H1 (cell line): ENCODE data around the gene RBFOX1. TPM values are rescaled to one million over a fixed set of nuclear protein-coding genes. Genes with fewer than 3 reads are reported as not detected.

Source experiments
- CTCF ChIA-PET: fragments of 300-600 bp; sonication (Branson Sonifier 250); formaldehyde crosslinking; loops from one replicate; lab custom pipeline; 2021; ENCODE audit not compliant: partially characterized antibody; lab: Charles Lee
- POLR2A ChIA-PET: fragments of 300-600 bp; sonication (Branson Sonifier 250); formaldehyde crosslinking; loops from one replicate; lab custom pipeline; 2021; ENCODE audit warnings: inconsistent platforms; ENCODE audit not compliant: partially characterized antibody; lab: Charles Lee
- DNase-seq, 2 experiments: peaks; one replicate each; pipeline versions ENCODE4 v3.0.0 to v3.0.0-alpha.2; 2010 to 2022; ENCODE audit warnings: low spot score in 2 of 2, low read depth in 1 of 2, mixed read lengths in 1 of 2
- FAIRE-seq: peaks from 2 replicates; lab custom pipeline; 2011; peaks lifted over from hg19 to GRCh38; lab: Jason Lieb, UNC
- H2AFZ ChIP-seq: 2 replicates; pipeline ENCODE4 v1.8.1; 2012; ENCODE audit warnings: low read length, inconsistent platforms
- H2AK5ac ChIP-seq: 2 replicates; pipeline ENCODE4 v1.6.1; 2013; ENCODE audit warnings: low read depth, low read length
- H2BK120ac ChIP-seq: replicated peaks from 2 replicates; pipeline ENCODE3; 2013; ENCODE audit warnings: low read depth, low read length, inconsistent platforms
- H2BK12ac ChIP-seq: 2 replicates; pipeline ENCODE4 v1.6.1; 2013; ENCODE audit warnings: low read depth, low read length
- H2BK15ac ChIP-seq: 2 replicates; pipeline ENCODE4 v1.6.1; 2013; ENCODE audit warnings: low read length
- H2BK20ac ChIP-seq: 2 replicates; pipeline ENCODE4 v1.6.1; 2013; ENCODE audit warnings: low read length
- H2BK5ac ChIP-seq: 2 replicates; pipeline ENCODE4 v1.6.1; 2013; ENCODE audit warnings: low read depth, low read length
- H3K14ac ChIP-seq: 2 replicates; pipeline ENCODE4 v1.6.1; 2013; ENCODE audit warnings: inconsistent platforms; ENCODE audit not compliant: insufficient read length
- H3K18ac ChIP-seq: 2 replicates; pipeline ENCODE4 v1.6.1; 2013; ENCODE audit warnings: low read length; ENCODE audit errors: extremely low read depth
- H3K23ac ChIP-seq: 2 replicates; pipeline ENCODE4 v1.6.1; 2013; ENCODE audit warnings: inconsistent platforms; ENCODE audit not compliant: insufficient read length
- H3K23me2 ChIP-seq: 2 replicates; pipeline ENCODE4 v1.6.1; 2013; ENCODE audit warnings: low read depth, low read length
- H3K27ac ChIP-seq: 2 replicates; pipeline ENCODE4 v1.6.1; 2011; ENCODE audit warnings: low read depth, low read length, inconsistent platforms
- H3K27me3 ChIP-seq, 4 experiments: replicated peaks in 1 of 4; 1 replicate in 1 of 4; 2 replicates in 3 of 4; pipeline versions ENCODE4 v1.6.1 to v1.8.1; 2011 to 2013; ENCODE audit warnings: low read length in 3 of 4, mild to moderate bottlenecking in 3 of 4, inconsistent platforms in 2 of 4, mixed read lengths in 2 of 4, moderate library complexity in 1 of 4; ENCODE audit not compliant: control insufficient read depth in 3 of 4, insufficient read depth in 3 of 4; ENCODE audit errors: extremely low read depth in 1 of 4
- H3K36me3 ChIP-seq, 4 experiments: 2 replicates each; pipeline versions ENCODE4 v1.6.1 to v1.8.1; 2011 to 2013; ENCODE audit warnings: mild to moderate bottlenecking in 4 of 4, low read length in 3 of 4, moderate library complexity in 2 of 4, control low read depth in 1 of 4, inconsistent platforms in 1 of 4; ENCODE audit not compliant: insufficient read depth in 4 of 4, control insufficient read depth in 2 of 4
- H3K4ac ChIP-seq: replicated peaks from 2 replicates; pipeline ENCODE3; 2013; ENCODE audit warnings: low read length, low read depth, mixed read lengths, inconsistent platforms; ENCODE audit not compliant: insufficient read length
- H3K4me1 ChIP-seq, 4 experiments: replicated peaks in 1 of 4; 1 replicate in 1 of 4; 2 replicates in 3 of 4; pipeline versions ENCODE4 v1.6.1 to v1.8.1; 2011 to 2013; ENCODE audit warnings: low read length in 3 of 4, inconsistent platforms in 2 of 4, mixed read lengths in 1 of 4; ENCODE audit not compliant: insufficient read depth in 4 of 4, control insufficient read depth in 3 of 4
- H3K4me2 ChIP-seq, 2 experiments: 2 replicates each; pipeline versions ENCODE4 v1.6.1 to v1.8.1; 2011 to 2013; ENCODE audit warnings: low read depth in 2 of 2, low read length in 2 of 2, control low read depth in 1 of 2, inconsistent platforms in 1 of 2, mild to moderate bottlenecking in 1 of 2; ENCODE audit not compliant: insufficient read depth in 1 of 2
- H3K4me3 ChIP-seq, 4 experiments: fragments of 200-600, 300-600 bp in 1 of 4; sonication (generic), shearing (Covaris generic), sonication (Bioruptor Twin) in 1 of 4; 2 replicates each; pipeline versions ENCODE4 v1.5.1 to v1.8.1; 2011 to 2016; ENCODE audit warnings: low read length in 4 of 4, low read depth in 3 of 4, control low read depth in 2 of 4, inconsistent platforms in 2 of 4, mild to moderate bottlenecking in 2 of 4, mixed read lengths in 1 of 4, moderate library complexity in 1 of 4; ENCODE audit not compliant: insufficient read depth in 2 of 4; ENCODE audit errors: extremely low read depth in 1 of 4
- H3K56ac ChIP-seq: replicated peaks from 2 replicates; pipeline ENCODE3; 2013; ENCODE audit warnings: low read depth, mild to moderate bottlenecking, mixed read lengths, low read length, inconsistent platforms; ENCODE audit not compliant: insufficient read length
- H3K79me1 ChIP-seq: 2 replicates; pipeline ENCODE4 v1.6.1; 2013; ENCODE audit warnings: low read depth, low read length, control low read depth
- H3K79me2 ChIP-seq, 2 experiments: 2 replicates each; pipeline versions ENCODE4 v1.6.1 to v1.8.1; 2012 to 2013; ENCODE audit warnings: low read length in 2 of 2, mild to moderate bottlenecking in 2 of 2, inconsistent platforms in 1 of 2; ENCODE audit not compliant: insufficient read depth in 2 of 2, control insufficient read depth in 1 of 2
- H3K9ac ChIP-seq, 4 experiments: replicated peaks in 1 of 4; 1 replicate in 1 of 4; 2 replicates in 3 of 4; pipeline versions ENCODE4 v1.6.1 to v1.8.1; 2011 to 2013; ENCODE audit warnings: low read depth in 3 of 4, low read length in 3 of 4, control low read depth in 2 of 4, mild to moderate bottlenecking in 2 of 4, moderate library complexity in 2 of 4, inconsistent platforms in 1 of 4; ENCODE audit errors: extremely low read depth in 1 of 4
- H3K9me3 ChIP-seq, 2 experiments: 2 replicates each; pipeline versions ENCODE4 v1.6.1 to v1.8.1; 2012 to 2013; ENCODE audit warnings: mild to moderate bottlenecking in 2 of 2, moderate library complexity in 2 of 2, control low read depth in 1 of 2, inconsistent platforms in 1 of 2, low read depth in 1 of 2, low read length in 1 of 2, mixed read lengths in 1 of 2; ENCODE audit not compliant: insufficient read depth in 2 of 2
- H4K20me1 ChIP-seq, 2 experiments: replicated peaks in 1 of 2; 2 replicates each; pipeline versions ENCODE3 to v1.8.1; 2011 to 2013; ENCODE audit warnings: inconsistent platforms in 2 of 2, low read length in 2 of 2, mild to moderate bottlenecking in 1 of 2; ENCODE audit not compliant: insufficient read depth in 2 of 2, control insufficient read depth in 1 of 2
- H4K5ac ChIP-seq: 2 replicates; pipeline ENCODE4 v1.6.1; 2013; ENCODE audit warnings: low read length, low read depth, mixed read lengths, inconsistent platforms; ENCODE audit not compliant: insufficient read length
- H4K8ac ChIP-seq: 2 replicates; pipeline ENCODE4 v1.8.0; 2013; ENCODE audit warnings: mild to moderate bottlenecking, moderate library complexity, low read length, inconsistent platforms; ENCODE audit not compliant: insufficient read depth; ENCODE audit errors: extremely low read depth
- H4K91ac ChIP-seq: replicated peaks from 2 replicates; pipeline ENCODE3; 2013; ENCODE audit warnings: low read length, mixed read lengths, inconsistent platforms; ENCODE audit not compliant: insufficient read length
- CBX5 ChIP-seq: fragments of 300-800, 300-1000 bp; sonication (generic); IDR thresholded peaks from 2 replicates; pipeline ENCODE4 v1.7.1; 2016; ENCODE audit warnings: antibody characterized with exemption, low read length, low read depth
- CEBPB ChIP-seq: IDR thresholded peaks from 2 replicates; pipeline ENCODE4 v1.6.1; 2012; ENCODE audit warnings: low read depth, low read length
- EGR1 ChIP-seq: IDR thresholded peaks from 2 replicates; pipeline ENCODE4 v1.6.1; 2011; ENCODE audit warnings: low read depth, low read length, borderline replicate concordance
- FOSL1 ChIP-seq: IDR thresholded peaks from 2 replicates; pipeline ENCODE4 v1.6.1; 2011; ENCODE audit warnings: mild to moderate bottlenecking, low read depth, low read length, moderate library complexity; ENCODE audit not compliant: insufficient read depth
- MAFK ChIP-seq: IDR thresholded peaks from 2 replicates; pipeline ENCODE4 v1.6.1; 2012; ENCODE audit warnings: low read depth, mild to moderate bottlenecking, improper control_type of control experiment, low read length
- NRF1 ChIP-seq: IDR thresholded peaks from 2 replicates; pipeline ENCODE4 v1.6.1; 2011; ENCODE audit warnings: mild to moderate bottlenecking, low read depth, low read length, improper control_type of control experiment
- POU5F1 ChIP-seq: IDR thresholded peaks from 2 replicates; pipeline ENCODE4 v1.6.1; 2011; ENCODE audit warnings: low read depth, mild to moderate bottlenecking, low read length, moderate library complexity
- SRF ChIP-seq: IDR thresholded peaks from 2 replicates; pipeline ENCODE4 v1.6.1; 2011; ENCODE audit warnings: mild to moderate bottlenecking, low read depth, low read length, moderate library complexity
- SUZ12 ChIP-seq: fragments of 200-600 bp; sonication (generic); IDR thresholded peaks from 2 replicates; pipeline ENCODE4 v1.6.1; 2012; ENCODE audit warnings: mild to moderate bottlenecking, inconsistent platforms, low read length, moderate library complexity, mixed read lengths
- TBP ChIP-seq: IDR thresholded peaks from 2 replicates; pipeline ENCODE4 v1.6.1; 2011; ENCODE audit warnings: low read depth, low read length, improper control_type of control experiment
- WGBS, 2 experiments: shearing (Covaris generic) in 1 of 2; methylation state at CpG; one replicate each; pipeline versions ENCODE4 v1.1.6 to v1.1.7; 2013 to 2015; ENCODE audit warnings: low lambda C conversion rate in 2 of 2, mixed read lengths in 2 of 2, inconsistent platforms in 1 of 2, low coverage in 1 of 2, missing lambda C conversion rate in 1 of 2; ENCODE audit not compliant: insufficient replicate concordance in 2 of 2, insufficient coverage in 1 of 2, insufficient read length in 1 of 2; ENCODE audit errors: extremely low coverage in 1 of 2, missing lambda C conversion rate in 1 of 2; 5-methylcytosine and 5-hydroxymethylcytosine counted together
- polyA plus RNA-seq, 7 experiments: library from polyadenylated mRNA; depleted of rRNA in 3 of 7; stranded (reverse) in 5 of 7; unstranded in 2 of 7; fragments of >200 nt in 5 of 7; fragments of 200-250 nt in 2 of 7; gene quantifications; 1 replicate in 5 of 7; 2 replicates in 1 of 7; 4 replicates in 1 of 7; pipeline versions ENCODE4 v1.2.1 to v1.2.3, GENCODE V29; 2011 to 2013; ENCODE audit warnings: missing spikeins in 2 of 7, mixed read lengths in 2 of 7
- total RNA-seq: library from RNA; stranded (reverse); fragmentation: NEBNext Ultra II Directional; extraction: Animal tissue kit (Norgen Biotek cat#: 25700); gene quantifications from 2 replicates; pipeline ENCODE4 v1.2.1, GENCODE V29; 2021

RBFOX1 gene
- total and polyA plus RNA-seq, 2 of the 8 experiments (the other 6 are each of a cell fraction or from before 2014, with no cell fraction given): 1.7 to 2.8 TPM

DNA sequence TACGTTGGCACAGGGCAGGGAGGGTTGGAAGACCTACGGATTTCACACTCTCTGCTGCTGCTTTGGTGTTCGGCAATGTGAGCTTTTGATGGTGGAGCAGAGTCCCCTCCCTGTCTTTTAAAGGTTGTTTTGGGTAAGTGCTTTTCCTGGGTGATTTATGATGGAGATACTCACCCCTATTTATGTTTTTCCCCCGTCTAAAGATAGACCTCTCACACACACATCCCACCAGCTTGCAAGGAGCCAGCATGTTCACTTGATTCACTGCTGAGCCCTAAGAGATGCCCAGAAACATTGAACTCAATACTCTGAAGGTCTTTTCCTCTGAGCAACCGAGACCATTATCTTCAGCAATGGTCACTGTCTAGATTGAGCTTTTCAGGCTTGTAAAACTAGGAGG lies 8.3 kb downstream of the RBFOX1 start:
- Histone ChIP-seq H3K4me1 (no peaks in the 10 kb centered on the region), H3K4ac (no peak overlapping the region), H4K20me1 (no peaks in the 10 kb centered on the region), H3K9ac (no peak overlapping the region), H3K36me3 (no peaks in the 10 kb centered on the region), H2BK20ac (no peak overlapping the region), H3K23me2 (no peaks in the 10 kb centered on the region), H3K4me3 (no peak overlapping the region), H3K18ac (no peak overlapping the region), H2AFZ (no peak overlapping the region), H2AK5ac (no peak overlapping the region), H2BK12ac (no peak overlapping the region), H4K8ac (no peak overlapping the region), H2BK120ac (no peak overlapping the region), H3K79me2 (no peaks in the 10 kb centered on the region), H2BK15ac (no peak overlapping the region), H4K91ac (no peak overlapping the region), H3K79me1 (no peaks in the 10 kb centered on the region), H3K14ac (no peak overlapping the region), H3K27me3 (no peaks in the 10 kb centered on the region), H4K5ac (no peak overlapping the region), H3K56ac (no peak overlapping the region), H2BK5ac (no peak overlapping the region), H3K23ac (no peak overlapping the region), H3K4me2 (no peak overlapping the region), H3K27ac (no peak overlapping the region), H3K9me3 (no peaks in the 10 kb centered on the region)
- POLR2A ChIA-PET: no interaction called here
- FAIRE-seq: no peak
- DNase-seq: no peak
- WGBS, 2 experiments: 93% methylated on average over 5 of the region's 5 CpGs; no CpG with 5 or more reads in 1 of the 2 experiments
- CTCF ChIA-PET: no interaction called here
- TF ChIP-seq SRF (no peak), NRF1 (no peak), SUZ12 (no peak), FOSL1 (no peak), POU5F1 (no peak), CBX5 (no peak), TBP (no peak), EGR1 (no peak), CEBPB (no peak), MAFK (no peak)
